HepG2 (cell line): ENCODE measurements around the gene RNF40. TPM values are rescaled to one million over a fixed set of nuclear protein-coding genes. Genes with fewer than 3 reads are reported as not detected.

Experiments
- EP300 ChIP-seq, 3 experiments: sonication (generic) in 1 of 3; formaldehyde crosslinking in 1 of 3; IDR thresholded peaks; 2 replicates each; pipeline versions ENCODE4 v1.5.1 to v1.6.1; 2011 to 2020; ENCODE audit warnings: low read depth in 2 of 3, low read length in 2 of 3, borderline replicate concordance in 1 of 3, improper control_type of control experiment in 1 of 3, mild to moderate bottlenecking in 1 of 3, missing genetic modification reagents in 1 of 3, moderate library complexity in 1 of 3
- FOXA1 ChIP-seq, 2 experiments: fragments of 450-650 bp in 1 of 2; sonication (generic) in 1 of 2; formaldehyde crosslinking in 1 of 2; IDR thresholded peaks; 2 replicates each; pipeline versions ENCODE4 v1.4.0 to v1.6.1; 2016 to 2020; ENCODE audit warnings: missing genetic modification reagents in 1 of 2
- GTF3A ChIP-seq: sonication (generic); formaldehyde crosslinking; conservative IDR thresholded peaks from 2 replicates; pipeline ENCODE4 v1.4.0; 2020; ENCODE audit warnings: mild to moderate bottlenecking, missing genetic modification reagents
- HOMEZ ChIP-seq: IDR thresholded peaks from 2 replicates; pipeline ENCODE4 v1.6.1; 2016; ENCODE audit warnings: low read depth
- NFE2L1 ChIP-seq: sonication (generic); formaldehyde crosslinking; IDR thresholded peaks from 2 replicates; pipeline ENCODE4 v1.4.0; 2020; ENCODE audit warnings: missing genetic modification reagents, mild to moderate bottlenecking, borderline replicate concordance
- NPAS2 ChIP-seq: sonication (generic); formaldehyde crosslinking; IDR thresholded peaks from 2 replicates; pipeline ENCODE4 v1.8.0; 2022; ENCODE audit warnings: mild to moderate bottlenecking, missing genetic modification reagents, borderline replicate concordance
- RBM22 ChIP-seq: fragments of 200-400 bp; formaldehyde crosslinking; optimal IDR thresholded peaks from 2 replicates; pipeline ENCODE3; 2017; ENCODE audit warnings: mild to moderate bottlenecking, low read length, moderate library complexity
- RFXAP ChIP-seq: sonication (generic); formaldehyde crosslinking; IDR thresholded peaks from 2 replicates; pipeline ENCODE4 v1.4.0; 2020; ENCODE audit warnings: missing genetic modification reagents, borderline replicate concordance
- TGIF2 ChIP-seq: IDR thresholded peaks from 2 replicates; pipeline ENCODE4 v1.6.1; 2016; ENCODE audit warnings: control low read depth, missing compliant biosample characterization
- THAP11 ChIP-seq: IDR thresholded peaks from 2 replicates; pipeline ENCODE4 v1.6.1; 2016; ENCODE audit warnings: missing biosample characterization, missing genetic modification reagents
- TRIM24 ChIP-seq: sonication (generic); formaldehyde crosslinking; IDR thresholded peaks from 2 replicates; pipeline ENCODE4 v1.8.0; 2022; ENCODE audit warnings: mild to moderate bottlenecking, missing genetic modification reagents
- UBTF ChIP-seq: sonication (generic); formaldehyde crosslinking; IDR thresholded peaks from 2 replicates; pipeline ENCODE4 v1.4.0; 2020; ENCODE audit warnings: mild to moderate bottlenecking, missing genetic modification reagents
- ZNF205 ChIP-seq: IDR thresholded peaks from 2 replicates; pipeline ENCODE4 v1.6.1; 2018; ENCODE audit warnings: missing biosample characterization, missing genetic modification reagents
- ZNF232 ChIP-seq: sonication (generic); formaldehyde crosslinking; IDR thresholded peaks from 2 replicates; pipeline ENCODE4 v1.4.0; 2020; ENCODE audit warnings: missing genetic modification reagents, borderline replicate concordance
- ZNF274 ChIP-seq: sonication (generic); formaldehyde crosslinking; IDR thresholded peaks from 2 replicates; pipeline ENCODE4 v1.5.1; 2020; ENCODE audit warnings: mild to moderate bottlenecking, missing genetic modification reagents
- ZNF335 ChIP-seq: sonication (generic); formaldehyde crosslinking; IDR thresholded peaks from 2 replicates; pipeline ENCODE4 v1.4.0; 2020; ENCODE audit warnings: missing genetic modification reagents
- ZSCAN31 ChIP-seq: sonication (generic); formaldehyde crosslinking; IDR thresholded peaks from 2 replicates; pipeline ENCODE4 v1.5.0; 2020; ENCODE audit warnings: low read depth, mild to moderate bottlenecking, missing genetic modification reagents
- polyA plus RNA-seq, 8 experiments: library from polyadenylated mRNA; depleted of rRNA in 3 of 8; stranded (reverse) in 7 of 8; unstranded in 1 of 8; fragments of >200 nt; fragmentation: Illumina TruSeq in 4 of 8; extraction: Trizol in 4 of 8; gene quantifications; 2 replicates each; pipeline versions ENCODE4 v1.2.1 to v1.2.3, GENCODE V29; 2011 to 2016; ENCODE audit warnings: low read depth in 4 of 8, missing spikeins in 1 of 8, mixed read lengths in 1 of 8; ENCODE audit not compliant: insufficient read depth in 1 of 8
- total RNA-seq, 5 experiments: library from RNA; depleted of rRNA; stranded (reverse); fragments of >200 nt; fragmentation: Illumina TruSeq; extraction: Trizol; gene quantifications; 2 replicates each; pipeline ENCODE4 v1.2.3, GENCODE V29; 2016; ENCODE audit warnings: low read depth in 1 of 5
- TF ChIP-seq, protein P1 (sequence below): sonication (generic); formaldehyde crosslinking; IDR thresholded peaks from 2 replicates; pipeline ENCODE4 v1.4.0; 2020; ENCODE audit warnings: missing genetic modification reagents, borderline replicate concordance
- TF ChIP-seq, protein P2 (sequence below): IDR thresholded peaks from 2 replicates; pipeline ENCODE4 v1.6.1; 2012; ENCODE audit warnings: inconsistent platforms

The RNF40 gene
- total and polyA plus RNA-seq, 2 of the 13 experiments (the other 11 are each of a cell fraction or from before 2014, with no cell fraction given) = 84.0 to 85.6 TPM

DNA sequence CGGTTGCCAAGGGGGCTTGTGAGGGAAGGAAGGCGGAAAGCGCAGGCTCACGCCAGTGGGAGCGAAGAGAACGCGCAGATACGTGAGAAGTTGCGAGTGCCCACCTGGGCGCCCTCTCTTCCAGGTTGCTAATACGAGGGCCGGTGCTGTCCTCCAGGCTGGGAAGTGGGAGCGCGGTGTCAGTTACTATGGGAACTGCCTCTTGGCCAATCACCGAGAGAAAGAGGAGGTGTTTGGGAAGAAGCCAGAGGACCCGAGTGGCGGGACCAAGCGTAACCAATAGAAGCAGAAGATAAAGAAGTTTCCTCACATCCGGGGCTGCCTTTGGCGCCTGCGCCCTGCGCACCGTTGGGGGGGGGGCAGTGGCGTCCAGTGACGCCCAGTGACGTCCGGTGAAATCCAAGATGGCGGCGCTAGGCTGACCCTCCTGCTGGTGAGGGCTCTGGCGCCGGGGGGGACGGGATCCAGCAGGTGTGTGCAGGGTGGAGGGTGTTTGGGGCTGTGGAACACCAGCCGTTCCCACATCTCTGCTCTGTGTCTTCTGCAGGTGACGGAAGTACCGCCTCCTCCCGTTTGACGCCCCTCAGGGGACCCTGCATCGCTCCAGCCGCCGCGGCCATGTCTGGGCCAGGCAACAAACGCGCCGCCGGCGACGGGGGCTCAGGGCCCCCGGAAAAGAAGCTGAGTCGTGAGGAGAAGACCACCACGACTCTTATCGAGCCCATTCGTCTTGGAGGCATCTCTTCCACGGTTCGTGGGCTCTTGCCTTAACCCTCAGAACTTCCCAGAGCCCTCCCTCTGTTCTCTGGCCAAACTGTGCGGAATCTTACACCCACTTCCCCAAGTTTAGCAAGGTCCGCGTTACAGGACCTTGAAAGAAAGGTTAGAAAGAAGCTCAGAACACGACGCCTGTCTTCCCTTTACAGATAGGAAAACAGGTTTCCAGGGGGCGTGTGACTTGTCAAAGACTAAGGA is at the start of gene RNF40, which contains the start of gene CFAP119 (continued):
- peak; percentile 70 for TF ChIP-seq HOMEZ (CRISPR knock-in tag)
- TF ChIP-seq ZSCAN31 (CRISPR knock-in tag) = peak; percentile 94
- TF ChIP-seq, protein P1, sequence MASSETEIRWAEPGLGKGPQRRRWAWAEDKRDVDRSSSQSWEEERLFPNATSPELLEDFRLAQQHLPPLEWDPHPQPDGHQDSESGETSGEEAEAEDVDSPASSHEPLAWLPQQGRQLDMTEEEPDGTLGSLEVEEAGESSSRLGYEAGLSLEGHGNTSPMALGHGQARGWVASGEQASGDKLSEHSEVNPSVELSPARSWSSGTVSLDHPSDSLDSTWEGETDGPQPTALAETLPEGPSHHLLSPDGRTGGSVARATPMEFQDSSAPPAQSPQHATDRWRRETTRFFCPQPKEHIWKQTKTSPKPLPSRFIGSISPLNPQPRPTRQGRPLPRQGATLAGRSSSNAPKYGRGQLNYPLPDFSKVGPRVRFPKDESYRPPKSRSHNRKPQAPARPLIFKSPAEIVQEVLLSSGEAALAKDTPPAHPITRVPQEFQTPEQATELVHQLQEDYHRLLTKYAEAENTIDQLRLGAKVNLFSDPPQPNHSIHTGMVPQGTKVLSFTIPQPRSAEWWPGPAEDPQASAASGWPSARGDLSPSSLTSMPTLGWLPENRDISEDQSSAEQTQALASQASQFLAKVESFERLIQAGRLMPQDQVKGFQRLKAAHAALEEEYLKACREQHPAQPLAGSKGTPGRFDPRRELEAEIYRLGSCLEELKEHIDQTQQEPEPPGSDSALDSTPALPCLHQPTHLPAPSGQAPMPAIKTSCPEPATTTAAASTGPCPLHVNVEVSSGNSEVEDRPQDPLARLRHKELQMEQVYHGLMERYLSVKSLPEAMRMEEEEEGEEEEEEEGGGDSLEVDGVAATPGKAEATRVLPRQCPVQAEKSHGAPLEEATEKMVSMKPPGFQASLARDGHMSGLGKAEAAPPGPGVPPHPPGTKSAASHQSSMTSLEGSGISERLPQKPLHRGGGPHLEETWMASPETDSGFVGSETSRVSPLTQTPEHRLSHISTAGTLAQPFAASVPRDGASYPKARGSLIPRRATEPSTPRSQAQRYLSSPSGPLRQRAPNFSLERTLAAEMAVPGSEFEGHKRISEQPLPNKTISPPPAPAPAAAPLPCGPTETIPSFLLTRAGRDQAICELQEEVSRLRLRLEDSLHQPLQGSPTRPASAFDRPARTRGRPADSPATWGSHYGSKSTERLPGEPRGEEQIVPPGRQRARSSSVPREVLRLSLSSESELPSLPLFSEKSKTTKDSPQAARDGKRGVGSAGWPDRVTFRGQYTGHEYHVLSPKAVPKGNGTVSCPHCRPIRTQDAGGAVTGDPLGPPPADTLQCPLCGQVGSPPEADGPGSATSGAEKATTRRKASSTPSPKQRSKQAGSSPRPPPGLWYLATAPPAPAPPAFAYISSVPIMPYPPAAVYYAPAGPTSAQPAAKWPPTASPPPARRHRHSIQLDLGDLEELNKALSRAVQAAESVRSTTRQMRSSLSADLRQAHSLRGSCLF (CRISPR knock-in tag) = peak; percentile 62; the same call in 1 of the 2 replicates
- TF ChIP-seq THAP11 (CRISPR knock-in tag) = peak; percentile 93
- TF ChIP-seq TGIF2 = peak; percentile 87; the same call in 1 of the 2 replicates
- peak; percentile 83 for TF ChIP-seq ZNF232 (CRISPR knock-in tag)
- TF ChIP-seq RBM22 = peak; percentile 95
- TF ChIP-seq RFXAP = peak; percentile 76; the same call in 1 of the 2 replicates
- TF ChIP-seq, protein P2, sequence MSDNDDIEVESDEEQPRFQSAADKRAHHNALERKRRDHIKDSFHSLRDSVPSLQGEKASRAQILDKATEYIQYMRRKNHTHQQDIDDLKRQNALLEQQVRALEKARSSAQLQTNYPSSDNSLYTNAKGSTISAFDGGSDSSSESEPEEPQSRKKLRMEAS = peak; percentile 58; the same call in 1 of the 2 replicates
- peak; percentile 76 for TF ChIP-seq ZNF205
- no peak for TF ChIP-seq NFE2L1 (CRISPR knock-in tag)
- 0 out of 2 replicates have a peak, but pooled peaks have one; percentile 23 for TF ChIP-seq TRIM24
- peak; percentile 95 for TF ChIP-seq ZNF335 (CRISPR knock-in tag)
- no peak for TF ChIP-seq NPAS2 (CRISPR knock-in tag)
- TF ChIP-seq FOXA1 (IDR thresholded peaks at IDR 0.05) = no peak
- 0 out of 2 replicates have a peak, but pooled peaks have one; percentile 13 for TF ChIP-seq FOXA1 (CRISPR knock-in tag; IDR thresholded peaks at IDR 0.05)
- TF ChIP-seq ZNF274 (CRISPR knock-in tag) = peak; percentile 3; the same call in 1 of the 2 replicates
- TF ChIP-seq EP300 (IDR thresholded peaks at IDR 0.05; ENCODE audit: low read depth in 2 of 2, low read length in 2 of 2) = no peak; a peak in 1 of 4 replicates
- peak; percentile 64 for TF ChIP-seq EP300 (CRISPR knock-in tag; IDR thresholded peaks at IDR 0.05; ENCODE audit: borderline replicate concordance)
- TF ChIP-seq GTF3A (CRISPR knock-in tag) = peak; percentile 90
- TF ChIP-seq UBTF = peak; percentile 62
